Kidney capillary endothelial cell (primary cell): ENCODE results near the gene ITPA.
"Not testable (repeated sequence)": the region's sequence is repeated elsewhere in the genome, so short reads cannot be mapped to it uniquely, and the experiment has no call there.

Experiments used
- DNase-seq: peaks from one replicate; pipeline ENCODE4 v3.0.0-alpha.2; 2018; ENCODE audit warnings: low spot score

Gene ITPA

DNA sequence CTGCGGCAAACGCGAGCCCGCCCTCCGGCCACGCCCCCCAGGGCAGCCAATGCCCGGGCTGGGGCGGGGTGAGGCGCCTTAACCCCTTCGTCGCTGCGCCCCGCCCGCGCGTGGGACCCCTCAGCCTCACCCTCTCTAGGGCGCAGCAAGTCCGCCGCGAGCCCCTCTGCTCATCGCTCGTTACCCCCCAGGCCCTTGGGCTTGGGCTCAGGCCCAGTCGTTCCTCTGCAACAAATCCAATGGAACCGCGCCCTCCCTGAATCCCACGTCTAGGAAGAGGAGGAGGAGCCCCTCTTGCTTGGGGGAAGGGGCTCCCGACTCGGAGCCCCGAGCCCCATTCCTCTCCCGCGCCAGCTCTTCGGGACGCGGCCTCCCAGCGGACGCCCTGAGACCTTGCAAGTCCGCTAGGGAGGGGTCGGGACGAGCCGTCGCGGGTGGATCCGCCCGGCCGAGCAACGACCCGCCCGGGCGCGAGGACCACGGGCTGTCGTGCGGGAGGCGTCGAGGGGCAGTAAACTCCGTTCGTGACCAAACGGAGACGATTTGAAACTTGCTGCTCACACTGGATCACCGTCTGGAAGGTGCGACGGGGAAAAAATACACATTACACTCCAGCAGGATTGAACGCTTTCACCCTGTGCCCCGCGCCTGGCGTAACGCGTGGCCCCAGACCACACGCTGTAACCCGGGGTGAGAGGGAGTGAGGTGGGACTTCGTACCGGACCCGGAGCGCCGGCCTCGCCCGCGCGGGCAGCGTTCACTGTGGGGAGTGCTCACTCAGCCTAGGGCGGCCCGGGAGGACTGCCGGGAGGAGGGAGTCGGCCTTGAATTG lies 35.5 kb upstream of the ITPA start:
- peak; percentile 76 for DNase-seq

DNA sequence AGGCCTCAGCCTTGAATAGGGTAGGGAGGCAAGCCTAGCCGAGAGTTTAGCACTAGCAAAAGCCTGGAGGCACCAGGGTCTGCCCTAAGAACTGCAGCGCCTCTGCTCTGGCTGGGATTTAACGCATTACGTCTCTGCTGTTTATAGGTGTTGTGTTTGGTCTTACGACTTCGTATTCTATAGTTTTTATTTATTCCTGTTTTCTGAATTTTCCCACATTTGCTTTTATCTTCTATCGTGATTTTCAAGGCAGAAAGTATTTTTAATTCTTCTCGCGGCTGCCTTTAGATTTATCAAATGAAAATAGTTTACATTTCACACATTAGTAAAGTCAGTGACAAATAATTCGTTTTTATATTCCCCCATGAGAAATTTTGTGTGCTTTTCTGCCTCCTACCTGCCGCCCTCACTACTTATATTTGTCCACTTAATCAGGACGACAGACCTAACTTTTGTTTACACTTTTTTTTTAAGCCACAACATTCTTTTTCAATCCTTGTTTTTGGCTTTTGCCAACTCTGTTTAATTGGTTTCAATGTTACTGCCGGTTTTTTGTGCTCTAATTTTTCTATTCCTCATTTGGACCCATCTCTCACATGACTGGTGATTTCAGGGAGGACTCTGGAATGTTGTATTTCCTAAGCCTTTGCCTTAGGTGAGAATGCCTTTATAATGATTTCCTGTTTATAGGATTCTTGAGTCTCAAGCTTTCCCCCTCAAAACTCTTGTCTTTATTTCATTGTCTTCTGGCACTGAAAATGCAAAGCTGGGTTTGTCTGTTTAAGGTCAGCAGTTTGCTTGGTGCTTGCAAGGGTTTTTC lies 34.6 kb upstream of the ITPA start:
- DNase-seq: peak; percentile 20

DNA sequence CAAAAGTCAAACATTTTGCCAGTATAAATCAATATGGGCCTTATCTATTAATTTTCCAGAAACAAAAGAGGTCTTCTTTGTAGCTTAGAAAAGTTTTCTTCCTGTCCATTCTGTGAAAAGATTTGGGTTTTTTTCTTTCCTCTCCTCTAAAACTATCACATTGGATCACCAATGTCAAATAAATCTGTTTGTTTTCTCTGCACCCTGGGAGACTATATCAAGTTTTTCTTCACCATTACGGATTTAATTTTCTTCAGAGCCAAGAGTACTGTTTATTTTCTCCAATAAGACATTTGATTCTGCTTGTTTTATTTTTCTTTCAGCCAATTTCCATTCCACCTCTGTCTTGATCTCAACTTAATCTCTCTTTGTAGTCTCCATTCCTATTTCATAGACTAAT lies 34.0 kb upstream of the ITPA start:
- no peak for DNase-seq

DNA sequence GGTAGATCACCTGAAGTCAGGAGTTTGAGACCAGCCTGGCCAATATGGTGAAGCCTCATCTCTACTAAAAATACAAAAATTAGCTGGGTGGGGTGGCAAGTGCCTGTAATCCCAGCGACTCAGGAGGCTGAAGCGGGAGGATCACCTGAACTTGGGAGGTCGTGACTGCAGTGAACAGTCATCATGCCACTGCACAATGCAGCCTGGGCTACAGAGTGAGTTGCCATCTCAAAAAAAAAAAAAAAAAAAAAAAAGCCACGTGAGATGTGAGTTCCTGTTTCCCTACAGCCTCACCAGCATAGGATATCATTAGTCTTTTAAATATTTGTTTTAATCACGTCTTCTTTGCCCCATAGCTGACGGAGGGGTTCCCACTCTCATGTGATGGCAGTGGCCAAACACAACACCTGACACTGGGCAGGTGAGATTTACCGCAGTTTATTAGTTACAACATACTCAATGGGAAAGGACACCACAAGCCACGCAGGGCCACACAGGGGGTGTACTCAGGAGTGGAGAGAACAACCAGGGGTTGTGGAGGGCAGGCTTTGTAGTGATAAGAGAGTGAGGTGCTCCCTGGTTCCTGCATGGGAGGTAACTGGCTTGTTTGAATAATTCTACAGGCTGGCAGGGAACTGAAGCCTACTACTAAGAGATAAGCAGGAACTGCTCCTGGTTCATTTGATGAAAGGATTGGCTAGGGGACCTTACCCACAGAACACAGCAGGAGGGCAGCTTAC lies 31.4 kb upstream of the ITPA start:
- DNase-seq: no peak

DNA sequence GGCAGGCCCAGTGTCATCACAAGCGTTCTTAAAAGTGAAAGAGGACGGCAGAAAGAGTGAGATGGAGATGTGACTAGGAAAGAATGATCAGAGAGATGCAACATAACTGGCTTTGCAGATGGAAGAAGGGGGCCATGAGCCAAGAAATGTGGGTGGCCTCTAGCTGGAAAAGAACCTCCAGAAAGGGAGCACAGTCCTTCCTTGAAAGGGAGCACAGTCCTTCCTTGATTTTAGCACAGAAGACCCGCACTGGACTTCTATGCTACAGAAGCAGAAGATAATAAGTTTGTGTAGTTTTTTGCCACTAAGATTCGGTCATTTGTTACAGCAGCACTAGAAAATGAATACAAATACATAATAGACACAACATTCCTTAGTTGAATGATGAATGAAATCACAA lies 29.0 kb upstream of the ITPA start:
- no peak for DNase-seq

DNA sequence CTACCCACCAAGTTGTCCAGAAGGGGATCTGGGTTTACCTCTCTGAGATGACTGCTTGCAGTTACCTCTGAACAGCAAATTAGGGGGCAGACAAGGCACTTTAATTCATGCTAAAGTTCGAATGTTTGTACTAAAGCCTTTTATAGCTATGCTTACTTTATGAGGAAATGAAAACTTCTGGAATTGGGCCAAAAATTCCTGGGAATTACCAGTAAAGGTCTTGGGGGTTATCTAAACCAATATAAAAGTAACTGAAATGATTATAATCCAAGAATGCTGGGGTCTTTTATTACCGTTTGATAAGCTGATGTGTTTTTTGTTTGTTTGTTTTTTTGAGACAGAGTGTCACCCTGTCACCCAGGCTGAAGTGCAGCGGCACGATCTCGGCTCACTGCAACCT lies 28.0 kb upstream of the ITPA start:
- no peak for DNase-seq

DNA sequence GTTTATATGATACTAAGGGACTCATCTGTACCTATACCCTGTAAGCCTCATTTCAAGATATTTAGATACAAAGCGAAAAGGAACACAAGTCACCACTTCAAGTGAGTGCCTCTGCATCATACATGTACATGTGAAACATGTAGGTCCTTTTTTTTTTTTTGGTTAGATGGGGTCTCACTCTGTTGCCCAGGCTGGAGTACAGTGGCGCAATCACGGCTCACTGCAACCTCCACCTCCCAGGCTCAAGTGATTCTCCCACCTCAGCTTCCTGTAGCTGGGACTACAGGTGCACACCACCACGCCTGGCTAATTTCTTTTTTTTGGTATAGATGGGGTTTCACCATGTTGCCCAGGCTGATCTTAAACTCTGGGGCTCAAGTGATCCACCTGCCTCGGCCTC lies 26.9 kb upstream of the ITPA start:
- DNase-seq: not testable (repeated sequence)

DNA sequence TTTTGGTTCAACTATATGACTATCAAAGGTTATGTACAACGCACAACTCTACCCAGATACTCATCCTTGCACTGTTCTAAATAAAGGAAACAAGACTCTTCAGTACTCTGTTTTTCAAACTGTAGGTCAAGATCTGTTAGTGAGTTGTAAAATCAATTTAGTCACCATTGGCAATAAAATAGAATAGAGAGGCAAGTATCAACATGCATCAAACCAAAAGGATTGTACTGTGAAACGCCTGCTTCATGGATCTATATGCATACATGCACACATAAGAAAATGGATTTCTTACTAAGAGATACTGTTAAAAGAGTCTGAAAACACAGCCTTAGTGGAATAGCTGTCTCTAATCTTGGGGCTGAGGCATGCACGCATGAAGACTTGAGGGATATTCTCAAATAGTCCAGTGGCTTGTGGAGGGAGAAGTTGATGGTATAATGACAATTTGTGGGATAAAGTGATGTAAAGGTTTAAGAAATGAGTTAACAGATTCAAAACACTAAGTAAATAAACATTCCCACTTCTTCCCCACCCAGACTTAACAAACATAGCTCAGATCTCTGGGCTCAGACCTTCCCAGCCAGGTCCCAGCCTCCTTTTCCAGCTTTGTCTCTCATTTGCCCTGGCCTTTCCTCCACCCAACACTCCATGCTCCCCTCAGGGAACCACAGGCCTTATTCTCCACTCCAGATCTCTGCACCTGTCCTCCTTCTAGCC lies 25.2 kb upstream of the ITPA start:
- no peak for DNase-seq

DNA sequence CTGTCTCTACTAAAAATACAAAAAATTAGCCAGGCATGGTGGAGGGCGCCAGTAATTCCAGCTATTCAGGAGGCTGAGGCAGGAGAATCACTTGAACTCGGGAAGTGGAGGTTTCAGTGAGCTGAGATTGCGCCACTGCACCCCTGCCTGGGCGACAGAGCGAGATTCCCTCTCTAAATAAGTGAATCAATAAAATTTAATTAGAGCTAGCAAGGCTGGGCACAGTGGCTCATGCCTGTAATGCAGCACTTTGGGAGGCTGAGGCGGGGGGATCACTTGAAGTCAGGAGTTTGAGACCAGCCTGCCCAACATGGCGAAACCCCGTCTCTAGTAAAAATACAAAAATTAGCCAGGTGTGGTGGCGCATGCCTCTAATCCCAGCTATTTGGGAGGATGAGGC lies 21.4 kb upstream of the ITPA start:
- not testable (repeated sequence) for DNase-seq

DNA sequence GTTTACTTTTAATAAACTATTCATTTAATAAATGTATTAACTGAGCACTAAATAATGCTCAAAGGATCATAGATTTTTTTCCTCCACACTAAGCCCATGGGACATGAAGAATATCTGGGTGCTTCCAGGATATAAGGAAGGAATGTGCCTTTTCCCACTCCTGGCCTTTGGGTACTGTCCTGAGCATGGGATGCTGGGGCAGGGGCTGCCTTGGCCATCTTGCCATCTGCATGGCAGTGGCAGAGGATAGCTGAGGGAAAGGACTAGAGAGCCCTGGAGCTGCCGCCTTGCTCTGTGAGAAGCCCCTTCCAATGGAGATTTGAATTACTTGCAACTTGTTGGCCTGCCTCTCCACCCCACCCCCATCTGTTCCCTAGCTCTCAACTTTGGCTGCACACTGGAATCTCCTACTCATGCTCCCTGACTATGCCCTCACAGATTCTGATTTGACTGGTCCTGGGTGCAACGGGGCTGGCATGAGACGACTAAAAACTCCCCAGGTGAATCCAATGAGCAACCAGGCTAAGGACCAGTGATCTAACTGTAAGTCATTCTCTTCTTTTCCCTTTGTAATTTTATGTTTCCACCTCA lies 20.4 kb upstream of the ITPA start:
- no peak for DNase-seq

DNA sequence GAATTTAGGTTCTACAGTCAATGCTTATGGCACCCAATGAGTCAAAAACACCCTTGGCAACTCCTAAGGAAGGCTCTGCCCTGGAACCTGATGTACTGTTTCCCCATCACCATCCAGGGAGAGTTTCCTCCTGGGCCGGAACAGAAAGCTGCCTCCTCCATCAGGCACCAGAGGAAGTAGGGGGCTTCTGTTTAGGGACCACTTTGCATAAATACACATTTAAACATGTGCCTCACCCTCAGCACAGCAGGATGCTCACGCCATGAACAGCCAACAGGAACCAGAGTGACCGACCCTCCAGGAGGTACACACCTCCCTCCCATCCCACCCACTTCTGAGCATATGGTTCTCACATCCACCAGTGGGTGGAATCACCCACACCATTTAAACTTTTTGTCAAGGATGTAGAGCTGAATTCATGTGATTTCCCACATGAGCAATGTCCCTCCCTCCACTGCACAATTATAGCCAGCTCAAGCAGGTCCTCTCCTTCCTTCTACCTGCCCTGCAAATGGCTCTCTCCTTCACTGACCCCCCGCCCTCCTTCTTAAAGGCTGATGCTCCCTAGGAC lies 19.7 kb upstream of the ITPA start:
- DNase-seq: no peak

DNA sequence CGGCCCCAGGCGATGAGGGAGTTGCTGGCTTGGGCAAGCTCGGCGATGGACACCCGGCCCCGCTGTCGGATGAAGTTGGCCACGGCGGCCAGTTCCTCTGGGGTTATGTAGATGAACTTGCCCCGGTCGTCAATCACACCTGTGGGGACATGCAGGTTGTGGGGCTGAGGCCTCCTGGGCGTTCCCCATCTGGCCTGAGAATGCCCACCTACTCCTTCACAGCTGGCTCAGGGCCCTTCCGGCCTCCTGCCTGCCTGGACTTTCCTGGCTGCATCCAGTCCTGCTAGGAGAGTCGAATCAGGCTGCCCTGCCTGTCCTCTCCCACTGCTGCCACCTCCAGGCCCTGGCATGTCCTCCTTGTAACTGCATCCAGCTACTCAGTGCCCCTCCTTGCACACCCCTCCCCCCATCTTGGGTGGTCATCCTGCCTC lies 18.6 kb upstream of the ITPA start:
- DNase-seq: no peak

DNA sequence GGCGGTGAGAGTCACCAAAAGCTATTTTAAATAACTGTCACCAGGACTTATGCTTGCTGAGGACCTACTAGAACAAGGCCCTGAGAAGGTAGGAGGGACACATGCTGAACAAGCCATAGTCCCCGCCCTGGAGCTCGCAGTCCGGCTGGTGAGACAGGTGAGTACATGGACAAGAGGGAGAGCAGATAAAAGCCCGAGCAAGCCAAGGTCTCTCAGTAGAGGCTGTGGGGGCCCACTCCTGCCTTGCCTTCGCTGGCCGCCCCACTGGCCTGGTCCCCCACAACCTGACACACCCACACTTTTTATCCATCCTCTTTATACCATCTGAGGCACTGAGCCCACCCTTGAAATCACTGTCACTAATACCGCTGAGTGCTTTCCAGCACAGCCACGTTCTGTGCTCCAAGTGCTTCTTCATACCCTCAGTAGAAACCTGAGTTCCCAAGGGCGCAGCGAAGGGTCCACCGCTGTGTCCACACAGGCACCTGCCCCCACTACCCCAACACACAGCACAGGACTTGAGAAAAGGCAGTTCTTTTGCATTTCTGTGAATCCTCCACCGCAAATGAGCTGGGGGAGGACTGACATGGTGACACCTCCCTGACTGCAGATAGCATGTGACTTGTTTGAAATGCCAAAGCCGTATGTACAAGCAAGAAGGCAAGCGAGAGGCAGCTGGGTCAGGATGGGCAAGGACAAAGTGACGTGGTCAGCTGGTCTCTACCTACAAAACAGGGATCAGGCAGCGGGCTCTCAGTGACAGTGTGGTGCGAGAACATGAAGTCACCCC lies 16.9 kb upstream of the ITPA start:
- DNase-seq: no peak

DNA sequence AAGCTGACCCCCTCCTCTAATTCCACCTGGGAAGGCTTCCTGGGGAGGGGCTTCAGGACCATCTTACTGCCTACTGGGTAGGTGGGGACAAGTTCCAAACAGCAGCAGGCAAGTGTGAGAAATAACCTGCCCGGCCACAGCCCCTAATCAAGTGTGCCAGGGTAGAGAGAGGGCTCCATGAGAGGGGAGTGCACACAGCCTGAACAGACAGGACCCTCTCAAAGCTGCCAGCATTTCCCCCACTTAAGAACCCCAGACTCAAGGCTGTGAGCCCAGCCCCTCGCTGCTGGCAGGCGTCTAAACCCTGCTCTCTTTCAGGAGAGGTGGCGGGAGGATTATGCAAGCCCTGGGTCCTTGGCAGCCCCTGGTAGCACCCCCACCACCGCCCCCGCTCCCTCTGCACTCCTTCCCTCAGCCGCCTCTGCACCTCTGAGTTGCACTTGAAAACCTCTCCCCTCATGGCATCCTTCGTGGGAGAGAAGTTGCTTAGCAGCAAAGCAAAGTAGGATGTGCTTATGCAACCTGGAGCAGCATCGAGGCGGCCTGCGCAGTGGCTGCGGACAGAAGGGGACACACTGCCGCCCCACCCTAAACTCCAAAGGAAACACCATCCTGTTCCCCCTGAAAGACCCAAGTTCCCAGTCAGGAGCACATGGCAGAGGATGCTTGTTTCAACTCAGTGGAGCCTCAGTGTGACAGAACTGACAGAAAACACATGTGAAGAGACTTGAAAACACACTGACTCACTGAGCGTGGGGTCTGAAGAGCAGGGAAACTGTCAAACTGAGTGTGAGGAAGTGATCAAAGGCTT lies 15.3 kb upstream of the ITPA start:
- DNase-seq: no peak

DNA sequence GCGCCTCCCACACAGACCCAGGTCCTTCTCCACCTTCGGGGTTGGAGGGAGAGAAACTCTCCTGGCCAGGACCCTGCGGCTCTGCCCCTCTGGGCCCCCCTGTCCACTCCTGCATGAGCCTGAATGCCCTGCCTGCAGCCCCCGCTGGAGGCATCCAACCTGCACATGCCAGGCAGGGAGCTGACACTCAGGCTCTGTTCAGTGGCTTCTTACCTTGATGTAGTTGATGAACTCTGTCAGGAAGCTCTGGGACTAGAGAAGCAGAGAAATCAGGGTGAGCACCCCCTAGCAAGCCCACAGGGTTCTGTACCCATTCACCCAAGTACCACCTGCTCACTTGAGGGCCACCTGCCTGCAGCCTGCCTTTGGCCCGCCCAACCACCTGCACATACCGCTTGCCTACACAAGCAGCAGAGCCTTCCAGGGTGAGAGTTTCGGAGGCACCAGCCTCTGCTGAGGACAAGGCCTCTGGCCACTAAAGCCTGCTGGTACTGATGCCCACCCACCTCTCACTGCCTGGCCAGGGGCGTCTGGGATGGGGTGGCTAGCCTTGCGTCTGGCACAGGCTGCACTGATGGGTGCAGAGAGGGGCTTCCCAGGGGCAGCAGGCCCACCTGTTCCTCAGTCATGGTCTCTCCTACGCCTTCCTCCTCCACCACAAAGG lies 14.5 kb upstream of the ITPA start:
- no peak for DNase-seq

DNA sequence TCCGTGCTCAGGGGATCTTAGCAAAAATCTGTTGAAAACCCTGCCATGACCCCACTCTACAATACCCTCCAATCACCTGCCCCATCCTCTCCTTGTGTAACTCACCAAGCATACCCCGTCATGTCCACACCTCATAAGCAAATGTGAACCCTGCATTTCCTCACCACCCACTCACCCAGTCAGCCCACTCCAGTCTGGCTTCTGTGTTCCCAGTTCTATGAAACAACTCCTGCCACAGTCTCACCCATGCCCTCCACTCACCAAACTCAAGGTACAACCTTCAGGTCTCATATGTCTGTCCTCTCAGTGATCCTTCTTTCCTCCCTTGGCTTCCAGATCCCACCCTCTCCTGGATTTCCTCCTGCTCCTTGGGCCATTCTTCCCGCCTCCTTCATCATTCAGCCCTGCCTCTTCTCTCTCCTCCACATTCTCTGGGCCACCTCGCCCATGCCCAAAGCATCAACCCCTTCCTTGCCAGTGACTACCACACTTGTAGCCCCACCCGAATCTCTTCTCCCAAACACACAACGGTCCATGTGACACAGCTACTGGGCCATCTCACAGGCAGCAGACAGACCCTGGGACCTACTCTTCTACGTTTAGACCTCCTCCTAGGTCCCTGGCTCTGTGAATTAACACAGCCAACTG lies 13.6 kb upstream of the ITPA start:
- no peak for DNase-seq

DNA sequence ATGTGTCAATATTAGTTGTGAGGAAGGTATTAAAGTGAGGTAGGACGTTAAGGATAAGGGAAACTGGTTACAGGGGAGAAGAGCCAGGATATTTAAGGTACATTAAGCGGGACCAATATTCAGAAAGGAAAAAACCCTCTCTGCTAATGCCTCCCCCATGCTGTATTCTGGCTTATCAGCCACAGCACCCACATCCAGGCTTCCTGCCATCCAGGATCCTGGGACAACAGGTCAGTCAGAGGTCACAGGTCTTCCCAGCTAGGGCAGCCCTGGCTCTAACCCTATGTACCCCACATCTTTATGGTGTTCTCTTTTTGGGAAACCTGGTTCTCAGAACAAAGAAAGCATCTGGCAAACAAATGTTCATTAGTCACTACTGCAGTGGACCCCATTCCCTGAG lies 10.1 kb upstream of the ITPA start:
- no peak for DNase-seq

DNA sequence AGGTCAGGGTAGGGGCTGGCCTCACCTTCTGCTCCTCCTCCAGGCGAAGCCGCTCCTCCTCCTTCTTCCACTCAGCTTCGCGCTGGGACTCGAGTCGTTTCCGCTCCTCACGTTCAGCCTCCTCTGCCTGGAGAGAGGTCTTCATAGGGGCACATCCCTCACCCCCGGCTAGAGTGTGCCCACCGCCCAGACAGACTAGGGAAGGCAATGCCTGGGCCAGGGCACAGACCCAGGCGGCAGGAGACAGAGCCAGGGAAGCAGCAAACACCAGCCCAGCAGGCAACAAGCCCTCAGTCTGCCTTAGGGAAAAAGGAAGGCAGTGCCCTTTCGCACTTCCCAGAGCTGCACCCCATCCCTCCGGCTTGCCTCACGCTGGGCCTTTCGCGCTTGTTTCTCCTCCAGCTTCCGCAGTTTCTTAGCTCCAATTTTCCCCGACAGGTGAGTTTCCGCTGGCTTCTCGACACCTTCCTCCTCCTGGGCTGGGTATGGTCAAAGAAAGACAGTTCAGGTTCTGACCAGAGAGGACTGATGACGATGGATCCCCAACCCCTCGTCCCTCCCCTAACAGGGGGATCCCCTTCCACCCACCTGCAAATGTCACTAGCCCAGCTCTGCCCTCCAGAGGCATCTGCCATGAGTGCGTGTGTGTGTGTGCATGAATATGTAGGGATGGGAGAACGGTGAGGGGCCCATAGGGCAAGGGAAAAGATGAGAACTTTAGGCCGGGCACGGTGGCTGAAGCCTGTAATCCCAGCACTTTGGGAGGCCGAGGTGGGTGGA lies 9.1 kb upstream of the ITPA start:
- no peak for DNase-seq
